Measurements from ENCODE around the gene POP5. TPM values are rescaled to one million over a fixed set of nuclear protein-coding genes. Genes with fewer than 3 reads are reported as not detected.
A peak's percentile ranks its signal among the peaks of the same experiment; 100 is the strongest.

The POP5 gene
- total and polyA plus RNA-seq, 8 donors, result 10.5 to 66.7 (median 16.5) TPM

DNA sequence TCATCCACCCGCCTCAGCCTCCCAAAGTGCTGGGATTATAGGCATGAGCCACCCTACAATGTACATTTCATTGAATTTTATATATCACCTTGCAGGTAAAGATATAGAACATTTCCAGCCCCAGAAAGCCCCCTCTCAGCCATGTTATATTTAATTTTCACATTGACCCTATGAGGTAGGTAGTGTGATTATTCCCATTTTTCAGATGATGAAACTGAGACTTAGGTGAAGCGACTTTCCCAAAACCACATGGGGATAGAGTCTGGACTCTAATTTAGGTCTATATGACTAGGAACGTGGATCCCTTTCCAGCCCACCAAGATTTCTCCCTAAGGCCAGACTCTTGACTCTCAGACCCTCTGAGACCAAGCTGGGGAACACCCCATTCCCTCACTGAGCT, 15.7 kb upstream of the POP5 start:
- ATAC-seq (no peak), DNase-seq (no peak), FAIRE-seq (no peak)
- no peaks in the 10 kb centered on the region for H3K27me3 ChIP-seq
- H3K27ac ChIP-seq, result no peak overlapping the region
- H3K36me3 ChIP-seq, result no peaks in the 10 kb centered on the region
- H3K9me3 ChIP-seq, result no peaks in the 10 kb centered on the region
- intact Hi-C loops (cut with DNase I), result no loop called here
- WGBS, 2 donors, result 89 to 92% methylated on average over 3 of the region's 3 CpGs
- H3K4me1 ChIP-seq, result peaks cover 0 to 5% (median 0%) of the 10 kb centered on the region in 3 donors
- no peak overlapping the region for H3K4me3 ChIP-seq
- TF ChIP-seq, protein P1, sequence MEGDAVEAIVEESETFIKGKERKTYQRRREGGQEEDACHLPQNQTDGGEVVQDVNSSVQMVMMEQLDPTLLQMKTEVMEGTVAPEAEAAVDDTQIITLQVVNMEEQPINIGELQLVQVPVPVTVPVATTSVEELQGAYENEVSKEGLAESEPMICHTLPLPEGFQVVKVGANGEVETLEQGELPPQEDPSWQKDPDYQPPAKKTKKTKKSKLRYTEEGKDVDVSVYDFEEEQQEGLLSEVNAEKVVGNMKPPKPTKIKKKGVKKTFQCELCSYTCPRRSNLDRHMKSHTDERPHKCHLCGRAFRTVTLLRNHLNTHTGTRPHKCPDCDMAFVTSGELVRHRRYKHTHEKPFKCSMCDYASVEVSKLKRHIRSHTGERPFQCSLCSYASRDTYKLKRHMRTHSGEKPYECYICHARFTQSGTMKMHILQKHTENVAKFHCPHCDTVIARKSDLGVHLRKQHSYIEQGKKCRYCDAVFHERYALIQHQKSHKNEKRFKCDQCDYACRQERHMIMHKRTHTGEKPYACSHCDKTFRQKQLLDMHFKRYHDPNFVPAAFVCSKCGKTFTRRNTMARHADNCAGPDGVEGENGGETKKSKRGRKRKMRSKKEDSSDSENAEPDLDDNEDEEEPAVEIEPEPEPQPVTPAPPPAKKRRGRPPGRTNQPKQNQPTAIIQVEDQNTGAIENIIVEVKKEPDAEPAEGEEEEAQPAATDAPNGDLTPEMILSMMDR (IDR thresholded peaks at IDR 0.05), result no peak

DNA sequence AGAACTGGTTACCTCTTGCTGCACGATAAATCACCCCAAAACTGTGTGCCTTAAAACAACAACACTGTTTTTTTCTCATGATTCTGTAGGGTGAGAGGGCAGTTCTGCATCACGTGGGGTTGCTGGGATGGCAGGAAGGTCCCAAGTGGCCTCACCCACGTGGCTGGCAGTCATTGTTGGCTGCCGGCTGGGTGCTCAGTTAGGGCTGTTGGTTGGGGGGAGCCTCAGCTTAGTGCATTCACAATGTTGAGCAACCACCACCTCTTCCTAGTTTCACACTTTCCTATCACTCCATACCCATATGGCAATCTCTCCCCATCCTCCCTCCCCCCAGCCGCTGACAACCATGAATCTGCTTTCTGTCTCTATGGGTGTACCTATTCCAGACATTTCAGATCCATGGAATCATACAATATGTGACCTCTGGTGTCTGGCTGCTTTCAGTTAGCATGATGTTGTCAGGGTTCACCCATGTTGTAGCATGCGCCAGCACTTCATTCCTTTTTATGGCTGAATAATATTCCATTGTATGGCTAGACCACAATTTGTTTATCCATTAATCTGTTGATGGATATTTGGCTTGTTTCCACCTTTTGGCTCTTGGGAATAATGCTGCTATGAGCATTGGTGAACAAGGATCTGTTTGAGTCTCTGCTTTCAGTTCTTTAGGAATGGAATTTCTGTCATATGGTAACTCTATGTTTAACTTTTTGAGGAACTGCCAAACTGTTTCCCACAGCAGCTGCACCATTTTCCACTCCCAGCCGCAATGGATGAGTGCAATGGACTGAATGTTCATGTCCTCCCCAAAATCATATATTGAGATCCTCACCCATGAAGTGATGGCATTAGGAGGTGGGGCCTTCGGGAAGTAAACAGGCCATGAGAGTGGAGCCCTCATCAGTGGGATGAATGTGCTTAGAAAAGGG, 11.2 kb upstream of the POP5 start:
- TF ChIP-seq, protein P1 (IDR thresholded peaks at IDR 0.05), result no peak
- ATAC-seq (no peak), DNase-seq (no peak), FAIRE-seq (no peak)
- Histone ChIP-seq H3K4me1 (no peaks in the 10 kb centered on the region), H3K4me3 (no peak overlapping the region), H3K27me3 (no peaks in the 10 kb centered on the region), H3K27ac (no peak overlapping the region), H3K36me3 (no peaks in the 10 kb centered on the region), H3K9me3 (no peaks in the 10 kb centered on the region)
- WGBS, 2 donors, result 75 to 83% methylated on average over 8 of the region's 8 CpGs
- intact Hi-C loops (cut with DNase I), result no loop called here

DNA sequence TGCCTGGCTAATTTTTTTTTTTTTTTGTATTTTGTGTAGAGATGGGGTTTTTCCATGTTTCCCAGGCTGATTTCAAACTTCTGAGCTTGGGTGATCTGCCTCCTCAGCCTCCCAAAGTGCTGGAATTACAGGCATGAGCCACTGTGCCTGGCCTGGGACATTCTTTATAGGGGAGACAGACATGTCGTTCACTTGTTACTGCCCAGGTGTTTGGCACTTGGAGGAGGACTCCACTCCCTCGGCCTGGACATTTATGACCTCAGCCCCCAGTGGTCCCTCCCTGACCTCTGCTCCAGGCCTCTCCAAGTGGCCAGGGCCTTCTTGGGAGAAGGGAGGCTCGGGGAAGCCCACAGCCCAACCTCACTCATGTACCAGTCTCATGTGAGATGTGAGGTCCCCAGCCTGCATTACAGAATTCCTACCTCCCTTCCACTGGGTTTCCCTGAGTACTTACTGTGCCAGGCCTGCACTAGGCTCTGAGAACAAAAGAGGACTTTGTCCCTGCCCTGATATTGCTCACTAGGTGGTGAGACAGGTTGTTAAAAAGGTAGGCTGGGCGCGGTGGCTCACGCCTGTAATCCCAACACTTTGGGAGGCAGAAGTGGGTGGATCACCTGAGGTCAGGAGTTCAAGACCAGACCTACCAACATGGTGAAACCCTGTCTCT, 9.7 kb upstream of the POP5 start:
- WGBS, 2 donors, result 63 to 64% methylated on average over 6 of the region's 6 CpGs
- FAIRE-seq (no peak), ATAC-seq (peak in 1 of 4 donors; percentile 35), DNase-seq (no peak)
- Histone ChIP-seq H3K9me3 (no peaks in the 10 kb centered on the region), H3K36me3 (no peaks in the 10 kb centered on the region), H3K4me1 (no peaks in the 10 kb centered on the region), H3K27ac (no peak overlapping the region), H3K27me3 (no peaks in the 10 kb centered on the region), H3K4me3 (no peak overlapping the region)
- TF ChIP-seq, protein P1 (IDR thresholded peaks at IDR 0.05), result no peak
- intact Hi-C loops (cut with DNase I), result no loop called here

DNA sequence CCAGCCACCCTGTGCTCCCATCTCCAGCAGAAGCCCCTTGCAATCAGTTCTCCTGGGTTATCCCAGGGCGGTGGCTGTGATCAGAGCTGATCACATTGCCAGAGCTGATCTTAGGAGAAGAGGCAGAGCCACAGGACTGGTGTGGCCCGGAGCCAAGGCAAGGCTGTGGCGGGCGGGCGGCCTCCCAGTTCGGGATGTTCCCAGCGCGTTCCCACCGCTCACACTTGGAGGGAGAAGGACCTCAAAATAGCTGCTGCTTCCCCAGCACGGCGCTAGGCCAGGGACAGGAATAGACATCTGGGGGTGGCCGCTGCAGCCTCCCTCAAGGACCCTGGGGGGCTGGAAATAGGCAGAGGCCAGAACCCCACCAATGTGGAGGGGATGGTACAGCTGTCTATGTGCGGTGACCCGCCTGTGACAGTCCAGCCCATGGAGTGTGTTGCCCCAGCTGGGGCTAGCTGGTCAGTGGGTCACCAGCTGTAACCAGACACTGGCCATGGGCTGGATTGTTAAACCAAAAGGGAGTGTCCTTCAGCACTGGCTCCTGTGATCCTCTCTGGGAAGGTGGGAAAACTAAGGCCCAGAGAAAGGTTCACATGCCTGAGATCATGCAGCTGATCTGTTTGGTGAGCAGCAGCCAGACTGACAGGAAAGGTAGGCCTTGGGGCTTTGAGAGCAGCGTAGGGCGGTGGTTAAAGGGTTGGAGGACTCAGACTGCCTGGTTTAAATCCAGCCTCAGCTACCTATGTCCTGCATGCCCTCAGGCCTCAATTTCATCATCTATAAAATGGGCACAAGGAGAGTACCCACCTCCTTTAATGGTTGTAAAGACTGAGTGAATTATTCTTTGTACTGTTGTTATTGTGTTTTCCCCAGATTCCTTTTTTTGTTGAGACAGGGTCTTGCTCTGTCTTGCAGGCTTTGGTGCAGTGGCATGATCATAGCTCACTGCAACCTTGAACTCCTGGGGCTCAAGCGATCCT, 8.0 kb upstream of the POP5 start:
- ATAC-seq (no peak), FAIRE-seq (no peak), DNase-seq (no peak)
- peaks cover 0 to under 1% (median under 1%) of the 10 kb centered on the region in 3 donors for H3K4me1 ChIP-seq
- 76 to 79% methylated on average over 17 of the region's 17 CpGs for WGBS, 2 donors
- H3K4me3 ChIP-seq, result no peak overlapping the region
- H3K27me3 ChIP-seq, result no peaks in the 10 kb centered on the region
- H3K36me3 ChIP-seq, result no peaks in the 10 kb centered on the region
- TF ChIP-seq, protein P1 (IDR thresholded peaks at IDR 0.05), result no peak
- intact Hi-C loops (cut with DNase I), result loop anchor here in 1 of 3 donors (10.0 kb wide), 1 partner anchor 56 kb away; the partner anchor contains the start of gene CABP1
- H3K9me3 ChIP-seq, result no peaks in the 10 kb centered on the region
- no peak overlapping the region for H3K27ac ChIP-seq
